CD8-positive, alpha-beta memory T cell (primary cell): ENCODE results near the gene CHST11. TPM values are rescaled to one million over a fixed set of nuclear protein-coding genes. Genes with fewer than 3 reads are reported as not detected.

ENCODE experiments used
- CTCF ChIA-PET: fragments of 350-600 bp; sonication (Branson Sonifier 250); formaldehyde crosslinking; loops from one replicate; lab custom pipeline; 2021; ENCODE audit warnings: antibody characterized with exemption; lab: Charles Lee
- POLR2A ChIA-PET: fragments of 350-600 bp; sonication (Branson Sonifier 250); formaldehyde crosslinking; loops from one replicate; lab custom pipeline; 2021; ENCODE audit warnings: antibody characterized with exemption; lab: Charles Lee
- DNase-seq, 5 donors: peaks; one replicate each; pipeline versions ENCODE4 v3.0.0 to v3.0.0-alpha.2; 2020 to 2022; ENCODE audit warnings: mixed read lengths in 1 of 5
- H3K27ac ChIP-seq: one replicate; pipeline ENCODE4 v1.7.0; 2013; ENCODE audit warnings: low read depth, mild to moderate bottlenecking, low read length, moderate library complexity
- H3K27me3 ChIP-seq: 2 replicates; pipeline ENCODE4 v1.7.0; 2013; ENCODE audit warnings: low read length, mild to moderate bottlenecking; ENCODE audit not compliant: insufficient read depth, poor library complexity, severe bottlenecking
- H3K36me3 ChIP-seq: 2 replicates; pipeline ENCODE4 v1.7.0; 2013; ENCODE audit warnings: mild to moderate bottlenecking, low read length, moderate library complexity; ENCODE audit not compliant: insufficient read depth
- H3K4me1 ChIP-seq: 2 replicates; pipeline ENCODE4 v1.7.0; 2013; ENCODE audit warnings: mild to moderate bottlenecking, low read length, moderate library complexity; ENCODE audit not compliant: insufficient read depth
- H3K4me3 ChIP-seq: 2 replicates; pipeline ENCODE4 v1.7.0; 2013; ENCODE audit warnings: mild to moderate bottlenecking, low read length
- H3K9me3 ChIP-seq: 2 replicates; pipeline ENCODE4 v1.7.0; 2013; ENCODE audit warnings: mild to moderate bottlenecking, low read length
- H3K27ac Mint-ChIP-seq, 8 donors: one replicate each; pipeline ENCODE4 v1.8.0; 2020 to 2021; ENCODE audit warnings: mixed read lengths in 8 of 8, mild to moderate bottlenecking in 6 of 8, inconsistent platforms in 3 of 8, moderate library complexity in 3 of 8
- H3K27me3 Mint-ChIP-seq, 2 donors: one replicate each; pipeline ENCODE4 v1.8.0; 2020 to 2021; ENCODE audit warnings: mixed read lengths in 2 of 2, mild to moderate bottlenecking in 1 of 2, moderate library complexity in 1 of 2
- H3K36me3 Mint-ChIP-seq, 3 donors: one replicate each; pipeline ENCODE4 v1.8.0; 2020 to 2021; ENCODE audit warnings: mixed read lengths in 3 of 3, inconsistent platforms in 1 of 3, mild to moderate bottlenecking in 1 of 3
- H3K4me1 Mint-ChIP-seq, 3 donors: one replicate each; pipeline ENCODE4 v1.8.0; 2020 to 2021; ENCODE audit warnings: mixed read lengths in 3 of 3, inconsistent platforms in 1 of 3, mild to moderate bottlenecking in 1 of 3
- H3K4me3 Mint-ChIP-seq, 7 donors: one replicate each; pipeline ENCODE4 v1.8.0; 2020 to 2021; ENCODE audit warnings: mixed read lengths in 7 of 7, mild to moderate bottlenecking in 6 of 7, moderate library complexity in 4 of 7, inconsistent platforms in 2 of 7
- H3K9me3 Mint-ChIP-seq, 5 donors: one replicate each; pipeline ENCODE4 v1.8.0; 2020 to 2022; ENCODE audit warnings: mixed read lengths in 5 of 5, mild to moderate bottlenecking in 3 of 5, moderate library complexity in 2 of 5, inconsistent platforms in 1 of 5
- polyA plus RNA-seq: library from polyadenylated mRNA; unstranded; fragments of 300-500 nt; fragmentation: Illumina TruSeq; gene quantifications from one replicate; pipeline ENCODE4 v1.2.3, GENCODE V29; 2021
- total RNA-seq, 2 experiments: library from RNA; stranded (reverse); gene quantifications; one replicate each; pipeline ENCODE4 v1.2.3, GENCODE V29; 2021

The CHST11 gene
- total and polyA plus RNA-seq, 3 experiments from 2014 or later: 47.8 to 76.8 (median 51.5) TPM

DNA sequence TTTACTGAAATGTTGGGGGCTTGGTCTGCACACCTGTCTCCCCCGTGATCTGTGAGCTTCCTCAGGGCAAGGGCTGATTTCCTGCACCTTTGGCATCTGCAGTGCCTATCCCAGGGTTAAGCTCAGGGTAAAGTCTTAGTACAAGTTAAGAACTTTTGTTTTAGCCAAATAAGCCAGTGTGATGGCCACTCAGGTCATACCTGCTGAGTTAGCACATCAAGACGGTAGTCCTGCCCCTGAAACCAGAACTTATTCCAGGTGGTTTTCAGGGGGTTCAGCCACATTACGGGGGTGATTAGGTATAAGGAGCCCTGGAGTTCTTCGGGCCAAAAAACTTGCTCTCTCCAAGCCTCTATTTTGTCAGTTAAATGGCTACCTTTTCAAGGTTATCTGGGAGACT is 21.6 kb upstream of the CHST11 start:
- Histone ChIP-seq H3K4me1 (no peaks in the 10 kb centered on the region), H3K27me3 (no peaks in the 10 kb centered on the region), H3K4me3 (no peak overlapping the region), H3K9me3 (no peaks in the 10 kb centered on the region), H3K27ac (no peak overlapping the region), H3K36me3 (no peaks in the 10 kb centered on the region)
- H3K36me3 Mint-ChIP-seq: peaks cover 0 to 8% (median 2%) of the 10 kb centered on the region in 3 donors
- ChIA-PET CTCF (interaction anchor here (1.2 kb wide), 1 partner anchor 22 kb away, joined by 3 read pairs; no protein-coding TSS in a partner anchor), POLR2A (no interaction called here)
- no peaks in the 10 kb centered on the region for H3K9me3 Mint-ChIP-seq
- peaks cover 3 to 10% of the 10 kb centered on the region in 2 donors for H3K27me3 Mint-ChIP-seq
- peaks cover 6 to 13% (median 8%) of the 10 kb centered on the region in 3 donors for H3K4me1 Mint-ChIP-seq
- no peak overlapping the region for H3K4me3 Mint-ChIP-seq
- no peak for DNase-seq
- no peak overlapping the region for H3K27ac Mint-ChIP-seq

DNA sequence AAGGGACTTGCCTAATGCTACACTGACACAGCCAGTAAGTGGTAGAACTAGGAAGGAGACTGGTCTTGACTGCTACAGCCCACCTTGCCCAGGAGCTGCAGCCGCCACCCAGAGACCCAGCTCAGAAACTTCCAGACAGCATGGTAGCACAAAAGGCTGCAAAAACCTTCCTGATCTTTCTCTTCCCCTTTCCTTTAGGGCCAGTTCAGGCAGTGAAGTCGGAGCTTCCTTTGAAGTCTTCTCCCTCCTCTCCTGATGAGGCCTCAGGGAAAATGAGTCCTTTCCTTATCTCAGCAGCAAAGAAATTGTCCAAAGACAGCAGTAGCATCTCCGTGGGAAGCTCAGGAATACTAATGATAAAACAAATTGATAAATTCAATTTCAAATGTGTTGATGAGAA is 21.0 kb upstream of the CHST11 start:
- POLR2A ChIA-PET: no interaction called here
- no peaks in the 10 kb centered on the region for H3K9me3 Mint-ChIP-seq

DNA sequence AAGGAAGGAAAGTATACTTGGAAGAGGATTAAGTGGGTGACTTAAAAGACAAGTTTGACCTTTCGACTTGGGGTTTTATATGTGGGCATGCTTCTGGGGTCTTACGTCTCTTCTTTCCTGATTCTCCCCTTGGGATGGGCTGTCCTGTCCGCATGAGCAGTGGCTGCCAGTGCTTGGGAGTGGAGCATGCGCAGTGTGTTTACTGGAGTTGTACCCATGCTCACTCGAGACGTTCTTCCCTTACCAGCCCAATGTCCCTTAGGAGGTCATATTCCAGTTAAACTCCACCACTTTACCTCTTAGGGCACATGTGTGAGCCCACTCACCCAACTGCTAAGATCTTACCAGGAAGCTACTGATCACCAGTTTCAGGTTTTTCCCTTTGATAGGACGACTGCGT is 20.0 kb upstream of the CHST11 start:
- Mint-ChIP-seq H3K4me3 (no peak overlapping the region), H3K27me3 (peaks cover 3 to 10% of the 10 kb centered on the region in 2 donors), H3K9me3 (no peaks in the 10 kb centered on the region), H3K27ac (no peak overlapping the region), H3K4me1 (peaks cover 6 to 13% (median 8%) of the 10 kb centered on the region in 3 donors), H3K36me3 (peaks cover 0 to 8% (median 2%) of the 10 kb centered on the region in 3 donors)
- POLR2A ChIA-PET: no interaction called here
- Histone ChIP-seq H3K36me3 (no peaks in the 10 kb centered on the region), H3K9me3 (no peaks in the 10 kb centered on the region), H3K27ac (no peak overlapping the region), H3K4me3 (no peak overlapping the region), H3K27me3 (no peaks in the 10 kb centered on the region), H3K4me1 (no peaks in the 10 kb centered on the region)
- no peak for DNase-seq
- CTCF ChIA-PET: interaction anchor here (1.1 to 1.7 kb wide), 2 partner anchors 11 to 12 kb away, joined by 3 to 4 read pairs; no protein-coding TSS in a partner anchor

More for the DNA sequence above, 21.0 kb upstream of the CHST11 start:
- Mint-ChIP-seq H3K4me3 (no peak overlapping the region), H3K27ac (no peak overlapping the region), H3K36me3 (peaks cover 0 to 8% (median 2%) of the 10 kb centered on the region in 3 donors), H3K27me3 (peaks cover 3 to 10% of the 10 kb centered on the region in 2 donors), H3K4me1 (peaks cover 6 to 13% (median 8%) of the 10 kb centered on the region in 3 donors)
- no peak overlapping the region for H3K4me3 ChIP-seq
- H3K27ac ChIP-seq: no peak overlapping the region
- no peaks in the 10 kb centered on the region for H3K9me3 ChIP-seq
- H3K27me3 ChIP-seq: no peaks in the 10 kb centered on the region
- no peaks in the 10 kb centered on the region for H3K36me3 ChIP-seq
- no peaks in the 10 kb centered on the region for H3K4me1 ChIP-seq
- CTCF ChIA-PET: interaction anchor here (1.1 to 1.2 kb wide), 2 partner anchors 10 to 22 kb away, joined by 3 read pairs; no protein-coding TSS in a partner anchor
- no peak for DNase-seq

DNA sequence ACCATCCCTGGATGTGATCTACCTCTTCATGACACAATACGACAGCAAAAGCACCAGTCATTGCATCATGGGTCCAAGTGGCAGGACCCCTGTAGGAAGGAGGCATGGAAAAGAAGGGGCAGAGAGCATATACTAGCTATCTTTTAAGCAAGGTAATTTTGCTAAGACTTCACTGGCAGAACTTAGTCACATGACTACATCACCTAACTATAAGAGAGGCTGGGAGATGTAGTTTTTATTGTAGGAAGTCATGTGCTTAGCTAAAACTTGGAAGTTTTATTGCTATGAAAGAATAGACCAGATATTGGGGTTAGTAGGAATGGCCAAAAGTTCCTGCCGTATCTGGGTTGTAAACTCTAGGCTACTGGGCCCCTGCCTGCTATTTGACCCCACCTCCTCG is 18.6 kb upstream of the CHST11 start:
- Mint-ChIP-seq H3K27ac (peak overlapping the region in 2 of 8 donors; percentile 24 to 32), H3K4me3 (no peak overlapping the region), H3K4me1 (peaks cover 6 to 13% (median 8%) of the 10 kb centered on the region in 3 donors), H3K27me3 (peaks cover 3 to 10% of the 10 kb centered on the region in 2 donors), H3K9me3 (no peaks in the 10 kb centered on the region), H3K36me3 (peaks cover 0 to 8% (median 2%) of the 10 kb centered on the region in 3 donors)
- Histone ChIP-seq H3K4me1 (no peaks in the 10 kb centered on the region), H3K36me3 (no peaks in the 10 kb centered on the region), H3K27ac (no peak overlapping the region), H3K4me3 (no peak overlapping the region), H3K9me3 (no peaks in the 10 kb centered on the region), H3K27me3 (no peaks in the 10 kb centered on the region)
- CTCF ChIA-PET: interaction anchor here (1.6 to 1.7 kb wide), 2 partner anchors 11 to 159 kb away, joined by 3 to 4 read pairs; no protein-coding TSS in a partner anchor
- POLR2A ChIA-PET: no interaction called here
- DNase-seq: no peak

DNA sequence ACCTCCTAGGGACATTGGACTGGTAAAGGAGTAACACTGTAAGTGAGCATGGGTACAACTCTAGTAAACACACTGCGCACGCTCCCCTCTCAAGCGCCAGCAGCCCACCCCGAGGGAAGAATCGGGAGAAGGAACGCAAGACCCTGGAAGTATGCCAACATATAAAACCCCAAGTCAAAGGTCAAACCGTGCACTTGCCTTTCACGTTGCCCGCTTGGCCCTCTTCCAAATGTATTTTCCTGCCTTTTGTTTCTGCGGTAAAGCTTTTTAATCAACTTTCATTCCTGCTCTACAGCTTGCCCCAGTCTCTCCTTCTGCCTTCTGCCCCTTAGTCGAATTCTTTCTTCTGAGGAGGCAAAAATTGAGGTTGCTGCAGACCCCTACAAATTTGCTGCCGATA is 17.6 kb upstream of the CHST11 start:
- H3K4me3 ChIP-seq: no peak overlapping the region
- no peak overlapping the region for H3K27ac ChIP-seq
- POLR2A ChIA-PET: no interaction called here
- CTCF ChIA-PET: interaction anchor here (1.6 kb wide), 1 partner anchor 158 kb away, joined by 3 read pairs; no protein-coding TSS in a partner anchor
- DNase-seq: no peak
- Mint-ChIP-seq H3K9me3 (no peaks in the 10 kb centered on the region), H3K36me3 (peaks cover 0 to 8% (median 2%) of the 10 kb centered on the region in 3 donors), H3K4me1 (peaks cover 6 to 13% (median 8%) of the 10 kb centered on the region in 3 donors), H3K4me3 (no peak overlapping the region), H3K27ac (no peak overlapping the region), H3K27me3 (peaks cover 6 to 10% of the 10 kb centered on the region in 2 donors)
- no peaks in the 10 kb centered on the region for H3K4me1 ChIP-seq
- H3K36me3 ChIP-seq: no peaks in the 10 kb centered on the region
- no peaks in the 10 kb centered on the region for H3K27me3 ChIP-seq
- no peaks in the 10 kb centered on the region for H3K9me3 ChIP-seq

DNA sequence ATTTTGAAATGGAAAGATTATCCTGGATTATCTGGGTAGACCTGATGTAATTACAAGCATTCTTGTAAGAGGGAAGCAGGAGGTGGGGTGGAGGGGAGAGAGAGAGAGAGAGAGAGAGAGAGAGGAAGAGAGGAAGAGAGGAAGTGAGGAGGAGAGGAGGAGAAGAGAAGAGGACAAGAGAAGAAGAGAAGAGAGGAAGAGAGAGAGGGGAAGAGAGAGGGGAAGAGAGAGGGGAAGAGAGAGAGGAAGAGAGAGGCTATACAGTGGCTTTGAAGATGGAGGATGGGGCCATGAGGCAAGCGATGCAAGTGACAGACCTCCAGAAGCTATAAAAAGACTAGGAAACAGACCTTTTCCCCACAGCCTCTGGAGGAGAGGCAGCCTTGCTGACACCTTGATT is 13.7 kb upstream of the CHST11 start:
- no peak overlapping the region for H3K4me3 ChIP-seq
- no peaks in the 10 kb centered on the region for H3K4me1 ChIP-seq
- CTCF ChIA-PET: no interaction called here
- no peaks in the 10 kb centered on the region for H3K36me3 Mint-ChIP-seq
- no peaks in the 10 kb centered on the region for H3K9me3 ChIP-seq
- H3K27ac ChIP-seq: no peak overlapping the region
- no peak overlapping the region for H3K27ac Mint-ChIP-seq
- no peaks in the 10 kb centered on the region for H3K27me3 ChIP-seq
- no peaks in the 10 kb centered on the region for H3K9me3 Mint-ChIP-seq
- no peak for DNase-seq
- no peak overlapping the region for H3K4me3 Mint-ChIP-seq
- H3K36me3 ChIP-seq: no peaks in the 10 kb centered on the region
- POLR2A ChIA-PET: no interaction called here
- peaks cover 0 to 3% of the 10 kb centered on the region in 2 donors for H3K27me3 Mint-ChIP-seq
- peaks cover under 1 to 2% (median under 1%) of the 10 kb centered on the region in 3 donors for H3K4me1 Mint-ChIP-seq

DNA sequence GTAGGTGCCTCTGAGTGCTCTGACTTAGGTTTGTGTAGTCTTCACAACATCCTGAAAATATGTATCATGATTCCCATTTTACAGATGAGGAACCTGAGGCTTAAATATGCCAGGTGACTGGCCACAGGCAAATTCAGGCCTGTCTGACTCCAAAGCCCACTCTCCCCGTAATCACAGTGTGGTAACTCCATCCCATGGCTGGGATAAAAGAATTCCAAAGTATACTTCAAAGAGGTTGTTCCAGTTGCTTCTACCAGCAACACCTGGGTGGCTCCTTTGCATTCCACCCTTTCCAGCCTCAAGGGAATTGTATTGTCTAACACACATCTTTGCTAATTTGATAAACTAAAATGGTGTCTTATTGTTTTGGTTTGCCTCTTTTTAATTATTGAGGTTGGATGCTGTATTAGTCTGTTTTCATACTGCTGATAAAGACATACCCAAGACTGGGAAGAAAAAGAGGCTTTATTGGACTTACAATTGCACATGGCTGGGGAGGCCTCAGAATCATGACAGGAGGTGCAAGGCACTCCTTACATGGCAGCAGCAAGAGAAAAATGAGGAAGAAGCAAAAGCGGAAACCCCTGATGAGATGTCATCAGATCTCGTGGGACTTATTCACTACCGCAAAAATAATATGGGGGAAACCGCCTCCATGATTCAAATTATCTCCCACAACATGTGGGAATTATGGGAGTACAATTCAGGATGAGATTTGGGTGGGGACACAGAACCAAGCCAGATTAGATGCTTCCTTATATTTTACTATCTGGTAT is 9.9 kb upstream of the CHST11 start:
- Histone ChIP-seq H3K4me3 (no peak overlapping the region), H3K36me3 (no peaks in the 10 kb centered on the region), H3K27ac (no peak overlapping the region), H3K9me3 (no peaks in the 10 kb centered on the region), H3K4me1 (no peaks in the 10 kb centered on the region), H3K27me3 (no peaks in the 10 kb centered on the region)
- Mint-ChIP-seq H3K4me1 (no peaks in the 10 kb centered on the region), H3K36me3 (no peaks in the 10 kb centered on the region), H3K9me3 (peaks cover 0 to 2% (median 0%) of the 10 kb centered on the region in 5 donors), H3K4me3 (no peak overlapping the region), H3K27ac (peak overlapping the region in 1 of 8 donors; percentile 47), H3K27me3 (peaks cover 0 to 3% of the 10 kb centered on the region in 2 donors)
- ChIA-PET CTCF (no interaction called here), POLR2A (no interaction called here)
- DNase-seq: no peak

DNA sequence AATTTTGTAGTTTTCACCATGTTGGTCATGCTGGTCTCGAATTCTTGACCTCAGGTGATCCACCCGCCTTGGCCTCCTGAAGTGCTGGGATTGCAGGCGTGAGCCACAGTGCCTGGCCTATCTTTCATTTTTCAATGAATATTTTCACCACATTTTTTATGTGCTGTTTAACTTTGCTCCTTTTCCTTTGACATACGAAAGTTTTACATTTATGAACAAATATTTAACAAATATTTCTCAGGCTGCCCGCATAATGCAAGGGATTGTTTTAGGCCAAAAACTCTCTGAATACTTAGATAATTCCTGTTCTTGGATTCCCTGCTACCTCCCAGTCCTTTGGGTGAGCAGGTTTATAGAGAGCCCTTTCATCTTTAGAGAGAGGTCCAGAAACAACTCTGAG is 8.7 kb upstream of the CHST11 start:
- Mint-ChIP-seq H3K4me1 (no peaks in the 10 kb centered on the region), H3K4me3 (no peak overlapping the region), H3K9me3 (peaks cover 0 to 2% (median 0%) of the 10 kb centered on the region in 5 donors), H3K36me3 (no peaks in the 10 kb centered on the region), H3K27me3 (peaks cover 0 to 3% of the 10 kb centered on the region in 2 donors), H3K27ac (no peak overlapping the region)
- H3K27ac ChIP-seq: no peak overlapping the region
- no peaks in the 10 kb centered on the region for H3K9me3 ChIP-seq
- no peak overlapping the region for H3K4me3 ChIP-seq
- POLR2A ChIA-PET: no interaction called here
- H3K36me3 ChIP-seq: no peaks in the 10 kb centered on the region
- CTCF ChIA-PET: interaction anchor here (0.6 to 1.3 kb wide), 2 partner anchors 9 to 10 kb away, joined by 3 read pairs; no protein-coding TSS in a partner anchor
- no peak for DNase-seq
- no peaks in the 10 kb centered on the region for H3K27me3 ChIP-seq
- no peaks in the 10 kb centered on the region for H3K4me1 ChIP-seq
